Neuronal stem cell (in vitro differentiated cells): Measurements from ENCODE around the gene RPLP2.

Source experiments
- DNase-seq: peaks from one replicate; pipeline ENCODE4 v3.0.0-alpha.2; 2013; ENCODE audit warnings: low spot score
- H2AFZ ChIP-seq: one replicate; pipeline ENCODE4 v1.6.1; 2013; ENCODE audit warnings: mild to moderate bottlenecking, low read length, inconsistent platforms
- H2AK5ac ChIP-seq: 2 replicates; pipeline ENCODE4 v1.6.1; 2013; ENCODE audit warnings: low read depth, mild to moderate bottlenecking, inconsistent platforms, low read length, moderate library complexity, mixed read lengths
- H2BK120ac ChIP-seq: 2 replicates; pipeline ENCODE4 v1.6.1; 2013; ENCODE audit warnings: low read depth, mild to moderate bottlenecking, inconsistent platforms, low read length, moderate library complexity, mixed read lengths
- H2BK12ac ChIP-seq: one replicate; pipeline ENCODE4 v1.6.1; 2013; ENCODE audit warnings: low read length, inconsistent platforms
- H2BK15ac ChIP-seq: 2 replicates; pipeline ENCODE4 v1.6.1; 2013; ENCODE audit warnings: mild to moderate bottlenecking, low read length, inconsistent platforms, mixed read lengths
- H2BK5ac ChIP-seq: one replicate; pipeline ENCODE4 v1.6.1; 2013; ENCODE audit warnings: inconsistent platforms, mild to moderate bottlenecking, low read length, moderate library complexity
- H3K14ac ChIP-seq: one replicate; pipeline ENCODE4 v1.6.1; 2013; ENCODE audit warnings: low read length, inconsistent platforms
- H3K18ac ChIP-seq: 2 replicates; pipeline ENCODE4 v1.6.1; 2013; ENCODE audit warnings: low read length, inconsistent platforms
- H3K23ac ChIP-seq: 2 replicates; pipeline ENCODE4 v1.6.1; 2013; ENCODE audit warnings: low read depth, mild to moderate bottlenecking, mixed read lengths, low read length, inconsistent platforms; ENCODE audit not compliant: poor library complexity
- H3K27ac ChIP-seq: replicated peaks from 3 replicates; pipeline ENCODE4 v1.5.1; 2013; ENCODE audit warnings: low read length, inconsistent platforms
- H3K27me3 ChIP-seq, 3 experiments: 2 replicates each; pipeline ENCODE4 v1.6.1; 2013; ENCODE audit warnings: low read length in 3 of 3, mild to moderate bottlenecking in 2 of 3, inconsistent platforms in 1 of 3, low read depth in 1 of 3, mixed read lengths in 1 of 3, moderate library complexity in 1 of 3; ENCODE audit not compliant: control insufficient read depth in 3 of 3, insufficient read depth in 3 of 3
- H3K36me3 ChIP-seq, 2 donors: replicated peaks in 1 of 2; 2 replicates each; pipeline ENCODE4 v1.6.1; 2013; ENCODE audit warnings: low read length in 2 of 2; ENCODE audit not compliant: control insufficient read depth in 2 of 2, insufficient read depth in 2 of 2
- H3K4ac ChIP-seq: 2 replicates; pipeline ENCODE4 v1.6.1; 2013; ENCODE audit warnings: inconsistent platforms, mild to moderate bottlenecking, low read length, moderate library complexity
- H3K4me1 ChIP-seq, 2 donors: 1 replicate in 1 of 2; 2 replicates in 1 of 2; pipeline ENCODE4 v1.6.1; 2013; ENCODE audit warnings: low read length in 2 of 2, low read depth in 1 of 2; ENCODE audit not compliant: control insufficient read depth in 2 of 2, insufficient read depth in 1 of 2
- H3K4me2 ChIP-seq: one replicate; pipeline ENCODE4 v1.6.1; 2013; ENCODE audit warnings: mild to moderate bottlenecking, low read length, inconsistent platforms; ENCODE audit not compliant: insufficient read depth, poor library complexity, severe bottlenecking
- H3K4me3 ChIP-seq, 2 donors: 2 replicates each; pipeline ENCODE4 v1.5.1; 2013; ENCODE audit warnings: low read length in 2 of 2, mild to moderate bottlenecking in 2 of 2, inconsistent platforms in 1 of 2, moderate library complexity in 1 of 2
- H3K79me1 ChIP-seq: one replicate; pipeline ENCODE4 v1.6.1; 2013; ENCODE audit warnings: low read depth, mild to moderate bottlenecking, inconsistent platforms, low read length, moderate library complexity
- H3K9ac ChIP-seq: one replicate; pipeline ENCODE4 v1.6.1; 2013; ENCODE audit warnings: mild to moderate bottlenecking, low read depth, low read length, inconsistent platforms; ENCODE audit not compliant: poor library complexity
- H3K9me3 ChIP-seq, 2 donors: replicated peaks in 1 of 2; 2 replicates each; pipeline versions ENCODE3 to v1.6.1; 2013; ENCODE audit warnings: low read length in 2 of 2, mild to moderate bottlenecking in 2 of 2, inconsistent platforms in 1 of 2, low read depth in 1 of 2, mixed read lengths in 1 of 2, moderate library complexity in 1 of 2; ENCODE audit not compliant: control insufficient read depth in 2 of 2, insufficient read depth in 1 of 2
- H4K8ac ChIP-seq: one replicate; pipeline ENCODE4 v1.6.1; 2013; ENCODE audit warnings: low read depth, mild to moderate bottlenecking, inconsistent platforms, low read length, moderate library complexity
- H4K91ac ChIP-seq: one replicate; pipeline ENCODE4 v1.6.1; 2013; ENCODE audit warnings: low read length, low read depth, mild to moderate bottlenecking, inconsistent platforms; ENCODE audit not compliant: poor library complexity
- WGBS, 2 donors: extraction: QIAGEN DNeasy Blood & Tissue Kit; methylation state at CpG; one replicate each; pipeline ENCODE4 v1.1.7; 2013; ENCODE audit warnings: missing lambda C conversion rate in 2 of 2, mixed read lengths in 1 of 2; ENCODE audit not compliant: insufficient read length in 2 of 2, insufficient replicate concordance in 1 of 2; ENCODE audit errors: extremely low coverage in 2 of 2; 5-methylcytosine and 5-hydroxymethylcytosine counted together

Gene RPLP2

DNA sequence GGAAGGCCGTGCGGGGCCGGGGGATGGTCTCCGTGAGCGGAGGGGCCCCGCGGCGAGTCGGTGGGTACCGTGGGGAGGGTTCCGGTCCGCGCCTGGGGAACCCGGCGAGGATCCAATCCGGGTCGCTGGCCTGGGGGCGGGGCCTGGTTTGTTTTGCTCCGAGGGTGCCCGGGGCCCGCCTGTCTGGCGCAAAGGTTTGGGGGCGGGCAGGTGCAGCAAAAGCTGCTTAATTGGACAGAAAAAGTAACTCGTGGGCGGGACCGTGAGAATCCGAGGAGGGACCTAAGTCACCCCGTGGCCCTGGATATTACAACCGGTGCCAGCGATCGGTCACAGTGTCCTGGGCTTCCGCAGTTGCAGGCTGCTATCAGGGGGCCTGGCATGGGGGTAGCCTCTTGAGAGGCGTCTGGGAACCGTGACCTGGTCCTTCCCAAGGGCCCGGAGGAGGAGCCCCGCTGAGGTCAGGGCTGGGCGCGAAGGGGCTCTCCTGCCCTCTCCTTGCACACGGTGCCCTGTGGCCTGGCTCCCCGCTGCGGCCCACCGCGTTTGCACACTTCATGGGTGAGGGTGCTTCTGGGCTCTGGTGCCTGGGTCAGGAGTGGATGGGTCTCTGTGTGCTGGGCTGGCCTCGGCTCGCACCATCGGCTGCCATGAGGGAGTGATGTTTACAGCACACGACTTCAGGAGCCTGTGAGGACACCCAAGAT, 10.3 kb downstream of the RPLP2 start:
- Histone ChIP-seq H3K4me3 (peak overlapping the region; percentile 92 to 99), H3K23ac (peak overlapping the region; percentile 98), H3K9ac (peak overlapping the region; percentile 95), H3K4me2 (peak overlapping the region; percentile 83), H3K27ac (no peak overlapping the region), H3K4me1 (peaks cover 12 to 15% of the 10 kb centered on the region in 2 donors), H2BK15ac (peak overlapping the region; percentile 91), H3K14ac (peak overlapping the region; percentile 47), H3K27me3 (no peaks in the 10 kb centered on the region), H2AK5ac (peak overlapping the region; percentile 94), H3K36me3 (peaks cover 0 to 35% of the 10 kb centered on the region in 2 donors), H4K8ac (no peak overlapping the region), H3K18ac (peak overlapping the region; percentile 99), H2AFZ (peak overlapping the region; percentile 94), H3K4ac (peak overlapping the region; percentile 77), H3K9me3 (peaks cover 0 to 2% of the 10 kb centered on the region in 2 donors), H2BK12ac (peak overlapping the region; percentile 30), H2BK120ac (no peak overlapping the region), H3K79me1 (peaks cover 6% of the 10 kb centered on the region), H2BK5ac (no peak overlapping the region), H4K91ac (no peak overlapping the region)
- DNase-seq = no peak
- WGBS, 2 donors = no CpG with 5 or more reads among the region's 47 CpGs

DNA sequence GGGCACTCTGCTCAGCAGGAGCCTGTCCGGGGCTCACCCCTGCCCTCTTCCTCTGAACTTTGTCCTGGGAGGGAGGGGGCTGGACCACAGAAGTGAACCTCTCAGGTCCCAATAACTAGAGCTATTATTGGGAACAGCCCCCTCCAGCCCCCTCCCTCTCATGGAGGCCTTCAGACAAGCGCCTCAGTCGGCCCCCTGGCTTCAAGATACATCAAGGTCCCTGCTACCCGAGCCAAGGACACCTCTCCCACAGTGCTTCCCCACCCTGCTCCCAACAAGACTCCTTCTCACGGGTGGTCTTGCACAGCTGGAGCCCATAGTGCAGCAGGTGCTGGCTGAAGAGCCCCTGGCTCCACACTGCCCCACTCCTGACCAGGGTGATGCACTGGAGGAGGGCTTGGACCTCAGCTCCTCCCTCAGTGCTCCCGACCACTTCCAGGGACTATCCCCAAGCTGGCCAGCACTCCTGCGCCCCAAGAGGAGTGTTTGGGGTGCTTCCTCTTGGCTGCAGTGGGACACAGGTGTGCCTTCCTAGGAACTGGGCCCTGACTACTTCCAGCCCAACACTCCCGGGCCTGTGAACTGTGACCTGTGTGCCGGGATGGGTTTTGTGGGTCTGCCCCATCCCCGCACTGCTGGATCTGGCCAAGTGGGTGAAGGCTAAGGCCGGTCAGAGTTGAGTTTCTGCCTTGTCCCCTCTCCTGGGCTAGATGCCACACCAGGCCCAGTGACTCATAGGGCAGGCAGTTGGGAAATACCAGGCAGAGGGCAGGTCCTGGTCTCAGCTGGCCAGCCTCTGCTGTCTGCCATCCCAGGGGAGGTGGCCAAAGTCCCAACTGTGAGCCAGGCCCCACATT, 11.1 kb downstream of the RPLP2 start:
- Histone ChIP-seq H3K9me3 (peaks cover 0 to 2% of the 10 kb centered on the region in 2 donors), H2AFZ (no peak overlapping the region), H3K18ac (peak overlapping the region; percentile 72), H2BK5ac (no peak overlapping the region), H3K23ac (peak overlapping the region; percentile 98), H2BK120ac (no peak overlapping the region), H2AK5ac (peak overlapping the region; percentile 94), H4K91ac (no peak overlapping the region), H2BK15ac (peak overlapping the region; percentile 91), H3K79me1 (peaks cover 6% of the 10 kb centered on the region), H3K9ac (peak overlapping the region; percentile 86), H2BK12ac (no peak overlapping the region), H3K27me3 (peaks cover 0 to 5% (median 0%) of the 10 kb centered on the region in 3 experiments), H3K36me3 (peaks cover 0 to 37% of the 10 kb centered on the region in 2 donors), H4K8ac (no peak overlapping the region), H3K4me3 (peak overlapping the region in 1 of 2 donors; percentile 92), H3K4ac (no peak overlapping the region), H3K4me2 (peak overlapping the region; percentile 83), H3K4me1 (peaks cover 12 to 15% of the 10 kb centered on the region in 2 donors), H3K27ac (no peak overlapping the region), H3K14ac (no peak overlapping the region)
- no peak for DNase-seq
- no CpG with 5 or more reads among the region's 11 CpGs for WGBS, 2 donors

DNA sequence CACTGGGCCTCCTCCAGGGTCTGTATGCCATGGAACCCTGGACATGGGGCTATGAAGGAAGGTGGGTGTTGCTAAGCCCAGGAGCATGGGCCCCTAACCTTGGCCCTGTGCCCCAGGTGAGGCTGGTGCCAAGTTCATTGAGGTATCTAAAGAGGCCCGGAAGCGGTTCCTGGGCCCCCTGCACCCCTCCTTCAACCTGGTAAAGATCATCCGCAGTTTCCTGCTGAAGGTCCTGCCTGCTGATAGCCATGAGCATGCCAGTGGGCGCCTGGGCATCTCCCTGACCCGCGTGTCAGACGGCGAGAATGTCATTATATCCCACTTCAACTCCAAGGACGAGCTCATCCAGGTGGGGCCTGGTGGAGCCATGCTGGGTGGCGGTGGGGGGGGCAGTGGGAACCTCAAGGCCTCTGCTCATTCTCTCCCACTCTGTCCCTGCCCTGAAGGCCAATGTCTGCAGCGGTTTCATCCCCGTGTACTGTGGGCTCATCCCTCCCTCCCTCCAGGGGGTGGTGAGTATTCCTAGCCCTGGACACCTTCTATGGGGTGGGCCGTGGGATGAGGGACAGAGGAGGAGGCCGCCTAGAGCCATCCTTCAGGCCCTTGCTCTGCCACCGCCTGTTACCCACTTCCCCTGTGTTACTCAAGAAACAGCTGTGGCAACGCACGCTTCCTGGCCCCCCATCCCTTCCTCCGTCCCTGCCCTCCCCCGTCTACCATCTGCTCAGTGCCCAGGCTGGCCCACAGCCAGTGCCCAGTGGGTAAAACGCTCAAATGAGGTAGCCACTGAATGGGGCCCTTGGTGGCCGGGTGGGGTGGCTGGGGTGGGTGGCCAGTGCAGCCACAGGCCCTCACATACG, 12.0 kb downstream of the RPLP2 start:
- Histone ChIP-seq H3K14ac (no peak overlapping the region), H3K79me1 (peaks cover 6% of the 10 kb centered on the region), H3K9me3 (no peaks in the 10 kb centered on the region), H3K4me3 (peak overlapping the region in 1 of 2 donors; percentile 46), H2BK120ac (no peak overlapping the region), H2AK5ac (peak overlapping the region; percentile 43), H3K27me3 (peaks cover 0 to 10% (median 0%) of the 10 kb centered on the region in 3 experiments), H3K36me3 (peaks cover 0 to 37% of the 10 kb centered on the region in 2 donors), H2BK12ac (no peak overlapping the region), H2BK15ac (no peak overlapping the region), H3K18ac (no peak overlapping the region), H4K91ac (no peak overlapping the region), H3K9ac (no peak overlapping the region), H3K4me1 (peaks cover 12 to 17% of the 10 kb centered on the region in 2 donors), H2BK5ac (no peak overlapping the region), H3K23ac (no peak overlapping the region), H2AFZ (no peak overlapping the region), H3K27ac (no peak overlapping the region), H4K8ac (no peak overlapping the region), H3K4ac (no peak overlapping the region), H3K4me2 (no peak overlapping the region)
- no CpG with 5 or more reads among the region's 22 CpGs for WGBS, 2 donors
- DNase-seq = no peak
